Ovary (tissue), 3 donors: ENCODE data around the gene PIK3R2.

Source experiments
- EP300 ChIP-seq: sonication (generic); formaldehyde crosslinking; IDR thresholded peaks from one replicate; pipeline ENCODE4 v1.6.1; 2017; ENCODE audit warnings: antibody characterized with exemption
- POLR2A ChIP-seq: fragments of 450-650 bp; IDR thresholded peaks from one replicate; pipeline ENCODE4 v1.6.1; 2017; ENCODE audit warnings: antibody characterized with exemption, mild to moderate bottlenecking, moderate library complexity
- TF ChIP-seq, protein P1 (sequence below), 3 donors: fragments of 450-650 bp in 2 of 3; fragments of 200-600 bp in 1 of 3; IDR thresholded peaks; one replicate each; pipeline versions ENCODE4 v1.5.1 to v1.8.0; 2016 to 2022; ENCODE audit warnings: antibody characterized with exemption in 3 of 3, mild to moderate bottlenecking in 1 of 3
- donor health status: DM: no; HTN: no; CAD: no.

GRCh38 chr19:18104793-18105131, 48.2 kb upstream of the PIK3R2 start:
- TF ChIP-seq POLR2A = no peak
- TF ChIP-seq, protein P1, sequence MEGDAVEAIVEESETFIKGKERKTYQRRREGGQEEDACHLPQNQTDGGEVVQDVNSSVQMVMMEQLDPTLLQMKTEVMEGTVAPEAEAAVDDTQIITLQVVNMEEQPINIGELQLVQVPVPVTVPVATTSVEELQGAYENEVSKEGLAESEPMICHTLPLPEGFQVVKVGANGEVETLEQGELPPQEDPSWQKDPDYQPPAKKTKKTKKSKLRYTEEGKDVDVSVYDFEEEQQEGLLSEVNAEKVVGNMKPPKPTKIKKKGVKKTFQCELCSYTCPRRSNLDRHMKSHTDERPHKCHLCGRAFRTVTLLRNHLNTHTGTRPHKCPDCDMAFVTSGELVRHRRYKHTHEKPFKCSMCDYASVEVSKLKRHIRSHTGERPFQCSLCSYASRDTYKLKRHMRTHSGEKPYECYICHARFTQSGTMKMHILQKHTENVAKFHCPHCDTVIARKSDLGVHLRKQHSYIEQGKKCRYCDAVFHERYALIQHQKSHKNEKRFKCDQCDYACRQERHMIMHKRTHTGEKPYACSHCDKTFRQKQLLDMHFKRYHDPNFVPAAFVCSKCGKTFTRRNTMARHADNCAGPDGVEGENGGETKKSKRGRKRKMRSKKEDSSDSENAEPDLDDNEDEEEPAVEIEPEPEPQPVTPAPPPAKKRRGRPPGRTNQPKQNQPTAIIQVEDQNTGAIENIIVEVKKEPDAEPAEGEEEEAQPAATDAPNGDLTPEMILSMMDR (IDR thresholded peaks at IDR 0.05) = no peak
- TF ChIP-seq EP300 = no peak
